IPS-NIHi7 (cell line): ENCODE results near the gene NEDD4L.
"Not testable (repeated sequence)": the region's sequence is repeated elsewhere in the genome, so short reads cannot be mapped to it uniquely, and the experiment has no call there.

Experiments
- DNase-seq: peaks from one replicate; pipeline ENCODE4 v3.0.0; 2012; ENCODE audit warnings: mixed read lengths; ENCODE audit errors: extremely low spot score

NEDD4L gene

DNA sequence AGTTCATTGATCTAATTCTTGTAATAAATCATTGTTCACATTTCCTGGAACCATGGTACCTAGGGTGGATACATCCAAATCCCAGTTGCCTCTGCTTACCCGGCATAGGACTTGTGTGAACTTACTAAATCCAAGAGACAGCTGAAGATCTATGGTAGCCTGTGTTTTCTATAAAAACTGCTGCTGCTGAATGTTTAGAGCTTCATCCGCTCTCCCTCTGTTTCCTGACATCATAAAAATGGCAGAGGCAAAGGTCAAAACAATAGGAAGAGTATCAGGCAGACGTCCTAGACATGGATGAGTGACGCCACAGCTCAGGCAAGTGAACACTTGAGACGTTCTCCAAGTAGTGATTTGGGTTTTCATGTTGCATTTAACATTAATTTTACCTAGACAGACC lies 326.6 kb downstream of the NEDD4L start:
- no peak for DNase-seq

GRCh38 chr18:58373481-58373880 lies 329.5 kb downstream of the NEDD4L start:
- no peak for DNase-seq

GRCh38 chr18:58375051-58375450 lies 331.0 kb downstream of the NEDD4L start:
- no peak for DNase-seq

DNA sequence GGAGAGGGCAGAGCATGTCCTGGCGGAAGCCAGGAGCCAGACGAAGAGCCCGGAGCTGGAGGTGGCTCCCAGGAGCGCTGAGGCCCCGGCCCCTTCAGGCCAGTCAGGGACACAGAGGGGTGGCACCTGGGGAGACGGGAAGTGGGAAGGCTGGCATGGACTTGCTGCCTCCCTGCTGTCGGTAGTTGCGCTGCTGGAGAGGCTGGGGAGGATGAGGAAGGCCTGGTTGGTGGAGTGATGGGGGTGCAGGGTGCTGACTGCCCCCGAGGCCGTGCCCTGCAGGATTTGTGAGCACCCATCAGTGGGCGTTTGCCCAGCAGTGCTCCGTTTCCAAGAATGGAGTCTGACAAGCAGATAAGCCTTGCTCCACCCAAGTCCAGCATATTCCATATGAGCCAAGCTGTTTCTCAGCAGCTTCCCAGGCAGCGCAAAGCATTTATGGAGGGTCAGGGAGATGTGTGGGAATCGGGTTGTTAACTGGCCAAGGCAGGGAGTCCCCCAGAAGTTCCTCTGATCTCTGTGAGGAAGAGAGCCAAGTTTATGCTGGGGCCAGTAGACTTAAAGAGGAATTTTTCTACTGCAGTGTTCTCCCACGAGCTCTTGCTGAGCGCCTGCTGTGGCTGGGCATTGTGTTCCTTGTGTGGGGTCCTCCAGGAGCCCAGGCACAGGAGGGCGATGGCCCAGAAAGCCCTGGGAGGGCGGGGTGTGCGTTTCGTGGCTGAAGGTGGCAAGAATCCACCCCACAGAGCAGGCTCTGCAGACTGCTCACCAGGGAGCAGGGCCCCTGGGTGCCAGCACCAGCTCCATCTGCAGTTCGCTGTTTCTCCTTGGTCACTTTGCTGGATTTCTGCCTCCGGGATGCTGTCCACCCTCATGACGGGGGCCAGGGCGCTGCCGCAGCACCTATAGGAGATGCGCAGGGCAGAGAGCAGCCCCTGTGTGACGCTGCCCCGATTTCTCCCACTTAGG lies 334.7 kb downstream of the NEDD4L start:
- DNase-seq, result no peak

GRCh38 chr18:58379443-58379842 lies 335.4 kb downstream of the NEDD4L start:
- DNase-seq, result no peak

DNA sequence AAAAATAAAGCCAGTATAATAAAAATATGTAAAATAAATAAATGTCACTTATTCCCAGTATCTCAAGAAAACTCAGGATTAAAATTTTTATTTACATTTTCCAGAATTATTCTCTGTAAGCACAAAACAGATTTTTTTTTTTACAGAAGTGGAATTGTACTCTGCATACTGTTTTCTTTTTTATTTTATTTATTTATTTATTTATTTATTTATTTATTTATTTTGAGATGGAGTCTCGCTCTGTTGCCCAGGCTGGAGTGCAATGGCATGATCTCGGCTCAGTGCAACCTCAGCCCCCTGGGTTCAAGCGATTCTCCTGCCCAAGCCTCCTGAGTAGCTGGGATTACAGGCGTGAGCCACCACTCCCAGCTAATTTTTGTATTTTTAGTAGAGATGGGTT lies 336.1 kb downstream of the NEDD4L start:
- not testable (repeated sequence) for DNase-seq

GRCh38 chr18:58381676-58382411 lies 337.8 kb downstream of the NEDD4L start:
- no peak for DNase-seq

- DNase-seq, result no peak
Observed at GRCh38 chr18:58382446-58382845, 338.4 kb downstream of the NEDD4L start.

- no peak for DNase-seq
Observed at GRCh38 chr18:58385472-58385871, 341.4 kb downstream of the NEDD4L start.

DNA sequence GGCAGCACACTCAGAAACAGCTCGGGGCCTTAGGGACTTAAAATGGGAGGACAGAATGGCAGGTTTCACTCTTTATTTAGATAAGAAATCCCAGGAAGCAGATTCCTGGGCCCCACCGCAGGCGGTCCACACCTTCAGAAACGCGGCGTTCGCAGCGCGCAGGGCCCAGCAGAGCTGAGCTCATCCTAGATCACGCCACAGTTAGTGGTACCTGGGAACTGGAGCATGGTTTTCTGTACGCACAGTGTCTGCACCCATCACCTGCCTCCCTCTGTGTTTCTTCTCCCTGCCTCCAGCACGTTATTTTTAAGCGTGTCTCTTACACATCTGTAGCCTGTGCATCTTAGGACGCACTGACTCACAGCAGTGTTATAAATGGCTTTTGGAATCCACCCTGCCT lies 342.8 kb downstream of the NEDD4L start:
- no peak for DNase-seq

- no peak for DNase-seq
Observed at GRCh38 chr18:58387716-58388115, 343.7 kb downstream of the NEDD4L start.

DNA sequence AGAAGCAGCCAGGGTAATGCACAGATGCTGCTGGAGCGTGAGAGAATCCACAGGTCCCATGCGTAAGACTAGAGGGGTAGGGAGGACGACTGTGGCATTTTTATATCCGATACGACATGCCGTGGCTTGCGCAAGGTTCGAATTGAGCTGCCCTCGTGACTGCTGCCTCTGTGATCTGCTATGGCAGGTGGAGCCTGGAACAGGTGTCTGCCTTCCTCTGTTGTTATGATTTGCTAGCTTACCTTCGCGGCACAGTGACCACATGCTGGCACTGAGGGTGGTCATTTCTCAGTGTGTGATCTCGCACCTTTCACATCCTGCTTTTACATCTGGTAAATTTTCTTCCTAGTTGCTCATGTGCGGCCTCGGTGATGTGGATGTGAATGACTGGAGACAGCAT lies 344.7 kb downstream of the NEDD4L start:
- no peak for DNase-seq

GRCh38 chr18:58389745-58390144 lies 345.7 kb downstream of the NEDD4L start:
- DNase-seq, result no peak

DNA sequence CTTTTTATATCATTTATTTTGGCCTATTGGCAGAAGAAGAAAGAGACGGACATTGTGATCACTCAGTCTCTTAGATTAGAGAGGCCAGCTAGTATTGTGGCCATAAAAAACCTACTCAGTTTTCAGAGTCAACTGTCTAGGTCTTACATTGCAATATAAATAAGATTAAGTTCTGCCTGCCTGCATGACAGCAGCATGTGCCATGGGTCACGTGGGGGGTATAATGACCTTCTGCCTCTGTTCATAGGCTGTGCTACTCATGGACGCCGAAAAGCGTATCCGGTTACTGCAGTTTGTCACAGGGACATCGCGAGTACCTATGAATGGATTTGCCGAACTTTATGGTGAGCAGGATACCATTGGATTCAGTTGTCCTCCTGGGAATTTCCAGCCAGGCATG lies 346.4 kb downstream of the NEDD4L start:
- DNase-seq, result no peak

DNA sequence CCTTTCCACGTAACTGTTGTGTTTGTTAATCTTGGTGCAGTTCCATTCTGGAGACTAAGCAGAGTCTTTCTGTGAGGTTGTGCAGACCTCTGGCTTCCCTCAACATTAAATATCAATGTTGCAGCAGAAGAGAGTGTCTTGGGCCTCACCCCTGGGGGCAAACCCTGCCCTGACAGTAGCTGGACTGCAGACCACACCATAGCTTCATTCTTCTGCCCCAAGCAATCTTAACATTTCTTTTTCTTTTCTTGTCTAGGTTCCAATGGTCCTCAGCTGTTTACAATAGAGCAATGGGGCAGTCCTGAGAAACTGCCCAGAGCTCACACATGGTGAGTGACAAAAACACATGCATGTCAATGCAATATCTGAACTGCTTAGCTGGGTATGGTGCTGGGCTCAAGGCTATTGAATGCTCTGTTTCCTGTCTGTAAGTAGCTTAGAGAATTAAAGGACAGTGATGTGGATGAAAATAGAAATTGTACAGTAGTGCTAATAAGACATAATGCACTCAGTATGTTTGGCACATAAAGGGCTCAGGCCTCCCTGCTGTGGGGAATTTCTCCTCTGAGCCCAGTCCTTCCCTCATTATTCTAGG lies 347.3 kb downstream of the NEDD4L start:
- no peak for DNase-seq

- DNase-seq, result no peak
Observed at GRCh38 chr18:58391932-58392323, 347.9 kb downstream of the NEDD4L start.

GRCh38 chr18:58392324-58393000 lies 348.4 kb downstream of the NEDD4L start:
- DNase-seq, result no peak

GRCh38 chr18:58393295-58393694 lies 349.3 kb downstream of the NEDD4L start:
- no peak for DNase-seq

DNA sequence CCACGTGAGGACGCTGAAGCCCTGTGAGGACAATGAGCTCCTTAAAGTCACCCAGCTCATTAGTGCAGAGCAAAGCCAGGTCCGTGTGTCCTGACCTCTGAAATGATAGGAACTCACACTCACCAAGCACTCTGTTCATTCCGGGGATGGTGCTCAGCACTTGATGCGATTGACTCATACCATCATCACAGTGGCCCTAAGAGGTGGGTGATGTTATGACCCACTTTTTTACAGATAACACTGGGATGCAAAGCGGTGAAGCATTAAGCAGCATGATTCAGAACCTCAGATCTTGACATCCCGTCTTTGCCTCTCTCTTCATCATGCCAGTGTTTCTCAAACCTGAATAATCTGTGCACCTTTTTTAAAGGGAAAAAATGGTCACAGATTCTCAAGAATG lies 350.0 kb downstream of the NEDD4L start:
- DNase-seq, result no peak

- no peak for DNase-seq
Observed at GRCh38 chr18:58394602-58395425, 350.8 kb downstream of the NEDD4L start.

GRCh38 chr18:58396144-58396543 lies 352.1 kb downstream of the NEDD4L start:
- no peak for DNase-seq
